IPS-20b (cell line): ENCODE data around the gene PHB1.
"Not testable (repeated sequence)": the region's sequence is repeated elsewhere in the genome, so short reads cannot be mapped to it uniquely, and the experiment has no call there.

Experiments used
- H3K27ac ChIP-seq: one replicate; pipeline ENCODE4 v1.5.1; 2013; ENCODE audit warnings: low read length
- H3K27me3 ChIP-seq: 2 replicates; pipeline ENCODE4 v1.6.1; 2013; ENCODE audit warnings: mild to moderate bottlenecking, low read length, inconsistent platforms; ENCODE audit not compliant: insufficient read depth
- H3K36me3 ChIP-seq: 2 replicates; pipeline ENCODE4 v1.6.1; 2013; ENCODE audit warnings: low read depth, mild to moderate bottlenecking, inconsistent platforms, low read length, moderate library complexity; ENCODE audit not compliant: insufficient read depth
- H3K4me1 ChIP-seq: 2 replicates; pipeline ENCODE4 v1.6.1; 2013; ENCODE audit warnings: mild to moderate bottlenecking, control low read depth, inconsistent platforms, low read length, moderate library complexity; ENCODE audit not compliant: insufficient read depth
- H3K4me3 ChIP-seq: 2 replicates; pipeline ENCODE4 v1.5.1; 2013; ENCODE audit warnings: mild to moderate bottlenecking, low read length, inconsistent platforms
- H3K9ac ChIP-seq: 2 replicates; pipeline ENCODE4 v1.6.1; 2013; ENCODE audit warnings: low read depth, mild to moderate bottlenecking, inconsistent platforms, low read length, moderate library complexity
- H3K9me3 ChIP-seq: 2 replicates; pipeline ENCODE4 v1.6.1; 2013; ENCODE audit warnings: mild to moderate bottlenecking, low read depth, low read length, inconsistent platforms; ENCODE audit not compliant: insufficient read depth

The PHB1 gene

GRCh38 chr17:49438436-49439278 is 24.0 kb upstream of the PHB1 start:
- peak overlapping the region; percentile 65; the same call in 1 of the 2 replicates for H3K4me3 ChIP-seq
- no peaks in the 10 kb centered on the region for H3K36me3 ChIP-seq
- H3K9ac ChIP-seq: peak overlapping the region; percentile 39; the same call in 1 of the 2 replicates
- peaks cover 7% of the 10 kb centered on the region; the same call in 1 of the 2 replicates for H3K4me1 ChIP-seq
- H3K9me3 ChIP-seq: no peaks in the 10 kb centered on the region
- H3K27ac ChIP-seq: no peak overlapping the region
- peaks cover 60% of the 10 kb centered on the region for H3K27me3 ChIP-seq

- H3K4me3 ChIP-seq: peak overlapping the region; percentile 65; the same call in 1 of the 2 replicates
- H3K27me3 ChIP-seq: peaks cover 57% of the 10 kb centered on the region
- H3K36me3 ChIP-seq: no peaks in the 10 kb centered on the region
- H3K27ac ChIP-seq: no peak overlapping the region
- no peaks in the 10 kb centered on the region for H3K9me3 ChIP-seq
- H3K4me1 ChIP-seq: peaks cover 7% of the 10 kb centered on the region; the same call in 1 of the 2 replicates
- H3K9ac ChIP-seq: 0 out of 2 replicates have a peak overlapping the region, but pooled peaks have one; percentile 39
Observed at GRCh38 chr17:49437696-49438435, 23.2 kb upstream of the PHB1 start.

GRCh38 chr17:49436174-49436573 is 21.5 kb upstream of the PHB1 start:
- no peaks in the 10 kb centered on the region for H3K9me3 ChIP-seq
- H3K4me3 ChIP-seq: no peak overlapping the region
- H3K27me3 ChIP-seq: peaks cover 47% of the 10 kb centered on the region
- peaks cover 7% of the 10 kb centered on the region; the same call in 1 of the 2 replicates for H3K4me1 ChIP-seq
- no peaks in the 10 kb centered on the region for H3K36me3 ChIP-seq
- H3K9ac ChIP-seq: no peak overlapping the region
- H3K27ac ChIP-seq: no peak overlapping the region

- Histone ChIP-seq H3K4me3 (no peak overlapping the region), H3K9ac (no peak overlapping the region), H3K27me3 (peaks cover 44% of the 10 kb centered on the region), H3K9me3 (no peaks in the 10 kb centered on the region), H3K4me1 (peaks cover 7% of the 10 kb centered on the region; the same call in 1 of the 2 replicates), H3K27ac (no peak overlapping the region), H3K36me3 (no peaks in the 10 kb centered on the region)
Observed at GRCh38 chr17:49435671-49436029, 21.0 kb upstream of the PHB1 start.

- Histone ChIP-seq H3K4me3 (no peak overlapping the region), H3K9ac (no peak overlapping the region), H3K9me3 (no peaks in the 10 kb centered on the region), H3K36me3 (no peaks in the 10 kb centered on the region), H3K4me1 (peaks cover 7% of the 10 kb centered on the region; the same call in 1 of the 2 replicates), H3K27me3 (peaks cover 41% of the 10 kb centered on the region), H3K27ac (no peak overlapping the region)
Observed at GRCh38 chr17:49434821-49435670, 20.4 kb upstream of the PHB1 start.

- H3K9ac ChIP-seq: no peak overlapping the region
- H3K36me3 ChIP-seq: no peaks in the 10 kb centered on the region
- no peak overlapping the region for H3K27ac ChIP-seq
- no peak overlapping the region for H3K4me3 ChIP-seq
- H3K4me1 ChIP-seq: no peaks in the 10 kb centered on the region
- peaks cover 26% of the 10 kb centered on the region for H3K27me3 ChIP-seq
- no peaks in the 10 kb centered on the region for H3K9me3 ChIP-seq
Observed at GRCh38 chr17:49433000-49433694, 18.5 kb upstream of the PHB1 start.

GRCh38 chr17:49431743-49432142 is 17.1 kb upstream of the PHB1 start:
- Histone ChIP-seq H3K9ac (no peak overlapping the region), H3K27ac (no peak overlapping the region), H3K4me1 (no peaks in the 10 kb centered on the region), H3K9me3 (no peaks in the 10 kb centered on the region), H3K4me3 (no peak overlapping the region), H3K36me3 (no peaks in the 10 kb centered on the region), H3K27me3 (peaks cover 12% of the 10 kb centered on the region; the same call in 1 of the 2 replicates)

GRCh38 chr17:49425004-49425286 is 10.3 kb upstream of the PHB1 start:
- H3K9ac ChIP-seq: no peak overlapping the region
- no peak overlapping the region for H3K4me3 ChIP-seq
- no peaks in the 10 kb centered on the region for H3K4me1 ChIP-seq
- H3K36me3 ChIP-seq: no peaks in the 10 kb centered on the region
- H3K9me3 ChIP-seq: peaks cover 11% of the 10 kb centered on the region
- H3K27me3 ChIP-seq: no peaks in the 10 kb centered on the region
- no peak overlapping the region for H3K27ac ChIP-seq

- not testable (repeated sequence) for H3K4me1 ChIP-seq, H3K36me3 ChIP-seq, H3K9ac ChIP-seq, H3K27me3 ChIP-seq, H3K4me3 ChIP-seq, H3K27ac ChIP-seq
- peaks cover 11% of the 10 kb centered on the region for H3K9me3 ChIP-seq
Observed at GRCh38 chr17:49424276-49425003, 9.8 kb upstream of the PHB1 start.

GRCh38 chr17:49422714-49423113 is 8.0 kb upstream of the PHB1 start:
- no peak overlapping the region for H3K27ac ChIP-seq
- H3K4me3 ChIP-seq: no peak overlapping the region
- no peaks in the 10 kb centered on the region for H3K36me3 ChIP-seq
- peaks cover 11% of the 10 kb centered on the region for H3K9me3 ChIP-seq
- no peaks in the 10 kb centered on the region for H3K4me1 ChIP-seq
- H3K27me3 ChIP-seq: no peaks in the 10 kb centered on the region
- H3K9ac ChIP-seq: no peak overlapping the region
